HG03521 (cell line): ENCODE data around the gene SLC7A7.
"Not testable (repeated sequence)": the region's sequence is repeated elsewhere in the genome, so short reads cannot be mapped to it uniquely, and the experiment has no call there.

Source experiments
- ATAC-seq: cut with Tn5 transposase; IDR thresholded peaks from one replicate; pipeline ENCODE4 v1.9.1; 2021; ENCODE audit warnings: mild to moderate bottlenecking, moderate library complexity; ENCODE audit not compliant: unreplicated experiment

SLC7A7 gene

DNA sequence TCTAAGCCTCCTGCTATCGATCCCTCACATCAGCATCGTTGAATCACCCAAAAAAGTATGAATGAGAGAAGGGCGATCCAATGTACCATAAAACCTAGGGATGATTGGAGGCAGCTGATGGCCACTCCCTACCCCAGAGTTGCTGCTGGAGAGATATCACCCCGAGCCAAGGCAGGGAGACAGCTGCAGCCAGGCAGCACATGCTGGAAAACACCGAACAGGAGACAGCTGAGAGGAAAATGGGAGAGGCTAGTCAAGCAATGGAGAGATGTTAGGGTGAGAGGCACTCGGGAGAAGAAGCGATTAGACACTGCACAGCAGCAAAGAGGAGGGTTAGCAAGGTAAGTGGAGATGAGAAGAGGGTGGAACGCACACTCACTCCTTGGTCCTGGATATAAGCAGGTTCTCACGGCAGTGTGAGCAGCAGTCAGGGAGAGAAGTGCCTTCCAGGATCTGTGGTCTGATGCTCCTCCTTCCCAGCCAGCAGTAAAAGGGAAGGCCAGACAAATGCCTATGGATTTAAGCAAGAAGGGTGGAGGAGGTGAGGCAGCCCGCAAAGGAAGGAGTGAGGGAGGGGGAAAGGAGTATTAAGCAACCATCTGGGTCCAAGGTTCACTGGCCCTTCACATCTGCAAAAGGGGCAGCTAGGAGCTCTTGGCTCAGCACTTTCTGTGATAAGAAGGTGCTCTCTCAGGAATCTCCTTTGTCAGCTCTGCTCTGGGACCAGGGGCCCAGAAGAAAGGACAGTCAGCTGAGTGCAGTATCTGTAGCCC, at the start of gene SLC7A7:
Gene SLC7A7 (minus strand): TSS at position 495 of the 773 bp plus-strand sequence. CDS start 2,037 bp downstream, outside the sequence.
- ATAC-seq: no peak

DNA sequence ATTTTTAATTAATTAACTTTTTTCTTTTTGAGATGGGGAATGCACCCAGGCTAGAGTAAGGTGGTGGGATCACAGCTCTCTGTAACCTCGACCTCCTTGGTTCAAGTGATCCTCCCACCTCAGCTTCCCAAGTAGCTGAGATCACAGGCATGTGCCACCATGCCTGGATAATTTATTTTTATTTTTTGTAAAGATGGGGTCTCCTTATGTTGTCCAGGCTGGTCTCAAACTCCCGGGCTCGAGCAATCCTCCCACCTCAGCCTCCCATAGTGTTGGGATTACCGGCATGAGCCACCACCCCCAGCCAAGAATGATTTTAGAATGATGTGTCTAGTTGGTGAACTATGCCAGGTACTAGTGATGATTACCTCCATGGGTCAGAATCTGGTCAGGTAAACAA, 49.7 kb upstream of the SLC7A7 start:
- ATAC-seq: no peak

DNA sequence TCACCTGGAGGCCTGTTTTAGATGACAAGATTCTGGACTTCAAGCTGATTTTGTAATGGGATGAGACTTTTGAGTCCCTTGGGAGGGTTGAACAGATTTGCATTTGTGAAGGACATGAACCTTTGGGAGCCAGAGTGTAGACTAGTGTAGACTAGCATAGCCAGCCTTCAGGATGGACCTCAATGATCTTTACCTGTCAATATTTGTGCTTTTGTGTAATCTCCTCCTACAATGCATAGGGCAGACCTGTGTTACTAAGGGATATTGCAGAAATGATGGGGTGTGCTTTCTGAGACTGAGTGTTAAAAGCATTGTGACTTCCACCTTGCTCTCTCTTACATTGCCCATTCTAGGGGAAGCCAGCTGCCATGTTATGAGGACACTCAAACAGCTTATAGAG, 46.4 kb upstream of the SLC7A7 start:
- ATAC-seq: no peak

DNA sequence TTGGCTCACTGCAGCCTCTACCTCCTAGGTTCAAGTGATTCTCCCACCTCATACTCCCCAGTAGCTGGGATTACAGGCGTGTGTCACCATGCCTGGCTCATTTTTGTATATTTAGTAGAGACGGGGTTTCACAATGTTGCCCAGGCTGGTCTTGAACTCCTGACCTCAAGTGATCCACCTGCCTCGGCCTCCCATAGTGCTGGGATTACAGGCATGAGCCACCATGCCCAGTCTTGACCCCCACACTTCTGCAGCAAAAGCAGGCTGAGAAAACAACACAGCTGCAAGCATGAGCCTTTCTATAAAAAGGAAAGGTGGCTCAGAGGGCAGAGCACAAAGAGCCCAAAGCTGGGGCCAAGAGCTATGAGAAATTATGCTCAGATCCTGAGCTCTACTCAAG, 45.1 kb upstream of the SLC7A7 start:
- ATAC-seq: not testable (repeated sequence)

DNA sequence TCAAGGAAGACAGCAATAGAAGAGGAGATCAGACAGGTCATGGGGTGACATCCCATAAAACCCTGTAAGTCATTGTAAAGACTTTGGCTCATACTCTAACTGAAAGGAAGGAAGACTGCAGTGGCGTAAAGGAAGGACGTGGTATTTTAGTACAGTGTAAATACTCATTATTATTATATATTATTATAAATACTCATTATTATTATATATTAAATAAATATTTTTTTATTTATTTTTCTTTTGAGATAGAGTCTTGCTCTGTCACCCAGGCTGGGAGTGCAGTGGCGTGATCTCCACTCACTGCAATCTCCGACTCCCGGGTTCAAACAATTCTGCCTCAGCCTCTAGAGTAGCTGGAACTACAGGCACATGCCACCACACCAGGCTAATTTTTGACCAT, 41.2 kb upstream of the SLC7A7 start:
- no peak for ATAC-seq

DNA sequence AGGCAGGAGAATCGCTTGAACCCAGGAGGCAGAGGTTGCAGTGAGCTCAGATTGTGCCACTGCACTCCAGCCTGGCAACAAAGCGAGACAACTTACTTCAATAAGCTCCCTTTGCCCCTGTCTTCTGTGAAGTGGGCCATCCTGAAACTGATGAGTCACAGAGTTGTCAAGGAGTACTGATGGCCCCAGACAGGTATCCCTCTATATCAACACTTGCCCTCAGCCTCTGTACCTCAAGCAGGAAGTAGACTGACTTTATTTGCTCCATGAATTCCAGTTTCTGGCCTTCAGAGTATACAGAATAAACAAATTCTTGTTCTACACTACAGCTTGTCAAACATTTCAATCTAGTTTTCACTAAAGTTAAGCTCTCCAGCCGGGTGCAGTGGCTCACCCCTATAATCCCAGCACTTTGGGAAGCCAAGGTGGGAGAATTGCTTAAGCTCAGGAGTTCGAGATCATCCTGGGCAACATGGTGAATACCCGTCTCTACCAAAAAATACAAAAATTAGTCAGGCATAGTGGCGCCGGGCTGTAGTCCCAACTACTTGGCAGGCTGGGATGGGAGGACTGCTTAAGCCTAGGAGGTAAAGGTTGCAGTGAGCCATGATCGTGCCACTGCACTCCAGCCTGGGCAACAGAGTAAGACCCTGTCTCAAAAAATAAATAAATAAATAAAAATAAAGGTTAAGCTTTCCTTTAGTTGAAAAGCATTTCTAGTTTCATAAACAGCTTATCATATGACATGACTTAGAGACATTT, 39.9 kb upstream of the SLC7A7 start:
- ATAC-seq: no peak

DNA sequence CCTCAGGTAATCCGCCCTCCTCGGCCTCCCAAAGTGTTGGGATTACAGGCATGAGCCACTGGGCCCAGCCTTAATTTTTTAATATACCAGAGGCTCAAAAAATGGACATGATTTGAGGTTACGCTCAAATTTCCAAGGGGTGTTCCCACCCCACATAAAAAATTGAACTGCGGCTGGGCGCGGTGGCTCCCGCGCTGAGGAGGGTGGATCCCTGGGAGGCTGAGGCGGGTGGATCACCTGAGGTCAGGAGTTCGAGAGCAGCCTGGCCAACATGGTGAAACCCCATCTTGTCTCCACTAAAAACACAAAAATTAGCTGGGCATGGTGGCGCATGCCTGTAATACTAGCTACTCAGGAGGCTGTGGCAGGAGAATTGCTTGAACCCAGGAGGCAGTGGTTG, 39.1 kb upstream of the SLC7A7 start:
- not testable (repeated sequence) for ATAC-seq

DNA sequence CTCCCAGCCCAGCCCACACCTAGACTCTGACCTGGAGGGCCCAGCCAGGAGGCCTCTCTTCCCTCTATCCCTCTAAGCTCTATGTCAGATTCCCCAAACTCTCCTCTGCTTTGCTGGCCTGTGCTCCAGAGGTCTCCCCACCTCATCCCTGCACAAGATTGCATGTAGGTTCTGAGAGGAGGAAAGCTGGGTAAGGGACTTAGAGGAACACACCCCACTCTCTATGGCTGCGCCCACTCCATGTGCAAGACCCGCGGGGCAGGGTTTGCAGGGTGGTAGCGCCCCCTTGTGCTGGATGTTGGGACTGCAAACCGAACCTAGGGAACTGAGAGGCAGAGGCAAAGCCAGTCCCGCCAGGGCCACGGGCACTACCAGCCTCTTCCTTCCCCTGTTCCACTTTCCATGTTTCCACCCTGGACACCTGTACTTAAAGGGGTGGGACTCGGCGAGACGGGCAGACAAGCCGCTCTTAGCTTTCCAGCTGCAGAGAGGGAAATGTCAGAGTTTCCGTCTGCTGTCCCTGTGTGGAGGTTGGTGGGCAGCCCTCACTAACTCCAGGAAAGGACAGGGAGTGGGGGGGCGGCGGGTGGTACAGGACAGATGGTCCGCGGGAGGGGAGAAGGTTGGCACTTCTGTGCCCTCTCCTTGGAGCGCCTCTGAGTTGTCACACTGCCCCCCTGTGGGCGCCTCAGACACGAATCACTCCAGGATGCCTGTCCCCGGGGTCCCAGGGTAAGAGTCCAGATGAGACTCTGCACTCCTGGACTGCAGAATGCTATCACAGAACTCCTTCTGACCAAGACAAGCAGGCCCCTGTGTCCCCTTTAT, 37.9 kb upstream of the SLC7A7 start:
- peak; percentile 72 for ATAC-seq

DNA sequence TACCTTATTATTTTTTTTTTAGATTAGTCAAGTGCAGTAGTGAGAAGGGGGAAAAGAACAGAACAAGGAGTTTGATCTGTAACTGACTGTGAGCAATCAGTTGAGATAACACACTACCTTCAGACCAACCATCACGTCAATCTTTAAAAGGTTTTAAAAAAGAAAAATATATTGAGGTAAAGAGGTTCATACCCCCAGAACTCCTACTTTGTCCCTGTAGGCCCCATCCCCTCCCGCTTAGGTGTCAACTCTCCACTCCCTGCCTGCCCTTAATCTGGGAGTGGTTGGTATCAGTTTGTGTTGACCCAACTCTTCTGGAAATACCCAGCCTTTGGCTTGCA, 37.3 kb upstream of the SLC7A7 start:
- no peak for ATAC-seq

DNA sequence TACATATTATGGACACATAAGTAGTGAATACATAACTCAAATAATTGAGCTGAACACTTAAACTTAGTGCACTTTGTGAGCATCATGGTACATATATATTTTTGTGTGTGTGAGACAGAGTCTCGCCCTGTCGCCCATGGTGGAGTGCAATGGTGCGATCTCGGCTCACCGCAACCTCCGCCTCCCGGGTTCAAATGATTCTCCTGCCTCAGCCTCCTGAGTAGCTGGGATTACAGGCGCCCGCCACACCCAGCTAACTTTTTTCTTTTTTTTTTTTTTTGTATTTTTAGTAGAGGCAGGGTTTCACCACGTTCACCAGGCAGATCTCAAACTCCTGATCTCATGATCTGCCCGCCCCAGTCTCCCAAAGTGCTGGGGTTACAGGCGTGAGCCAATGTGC, 36.9 kb upstream of the SLC7A7 start:
- ATAC-seq: not testable (repeated sequence)

DNA sequence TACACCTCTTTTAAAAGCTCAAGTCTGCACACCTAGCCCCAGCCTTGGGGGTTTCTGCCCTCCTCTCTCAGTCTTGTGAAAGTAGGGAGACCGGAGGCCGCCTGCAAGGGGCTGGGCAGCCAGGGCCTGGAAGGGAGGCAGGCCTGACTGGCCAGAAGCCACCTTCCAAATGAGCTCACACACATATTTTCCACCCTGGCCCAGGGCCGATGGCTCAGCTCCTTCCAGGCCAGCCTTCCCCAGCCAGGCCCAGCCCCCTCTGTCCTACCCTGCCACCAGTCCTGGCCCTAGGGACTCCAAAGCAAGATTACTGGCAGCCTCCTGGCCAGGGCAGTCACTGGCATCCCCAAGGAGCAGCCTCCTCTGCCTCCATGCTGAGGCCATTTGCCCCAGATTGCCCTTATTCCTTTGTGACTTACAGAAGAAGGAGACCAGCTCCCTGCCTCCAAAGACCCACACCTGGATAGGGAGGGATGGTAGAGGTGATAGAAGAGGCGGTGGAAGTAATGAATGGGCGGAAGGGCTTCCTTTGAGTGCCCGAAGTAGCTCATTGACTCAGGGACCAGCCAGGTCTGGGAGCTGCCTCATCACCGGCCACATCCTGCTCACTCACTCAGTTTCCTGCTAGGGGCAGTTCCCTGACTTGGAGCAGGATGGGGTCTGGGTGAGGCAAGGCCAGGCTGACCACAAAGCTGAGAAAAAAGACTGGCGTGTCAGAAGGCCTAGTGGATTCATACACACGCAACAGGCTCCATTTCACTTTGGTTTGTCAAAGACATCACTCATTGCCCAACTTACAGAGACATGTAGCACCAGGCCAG, 35.9 kb upstream of the SLC7A7 start:
- no peak for ATAC-seq

DNA sequence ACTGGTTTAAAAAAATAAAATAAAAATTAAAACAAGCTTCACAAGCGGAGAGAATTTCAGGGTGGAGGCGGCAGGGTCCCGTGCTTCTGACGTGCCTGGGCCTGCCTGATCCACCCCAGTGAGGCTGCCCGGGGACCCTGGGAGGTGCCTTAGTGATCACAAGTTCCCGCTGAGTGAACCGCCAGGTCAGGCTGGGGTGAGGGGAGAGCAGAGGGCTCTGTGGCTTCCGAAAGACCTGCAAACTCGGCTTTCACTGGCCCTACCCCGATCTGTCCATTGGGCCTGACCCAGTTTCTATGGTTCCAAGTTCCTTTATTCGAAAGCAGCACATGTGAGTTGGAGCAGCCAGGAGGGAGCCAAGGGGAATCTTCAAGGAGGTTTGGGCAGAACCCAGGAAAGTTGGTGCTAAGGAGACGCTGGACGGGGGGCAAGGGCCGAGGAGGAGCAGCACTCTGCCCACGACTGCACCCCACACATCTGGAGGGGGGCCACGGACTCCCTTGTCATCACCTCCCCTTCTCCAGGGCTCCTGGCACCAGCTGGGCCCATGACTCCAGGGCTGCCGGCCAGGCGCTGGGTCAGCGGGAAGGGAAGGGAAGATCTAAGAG, 34.1 kb upstream of the SLC7A7 start:
- ATAC-seq: no peak

DNA sequence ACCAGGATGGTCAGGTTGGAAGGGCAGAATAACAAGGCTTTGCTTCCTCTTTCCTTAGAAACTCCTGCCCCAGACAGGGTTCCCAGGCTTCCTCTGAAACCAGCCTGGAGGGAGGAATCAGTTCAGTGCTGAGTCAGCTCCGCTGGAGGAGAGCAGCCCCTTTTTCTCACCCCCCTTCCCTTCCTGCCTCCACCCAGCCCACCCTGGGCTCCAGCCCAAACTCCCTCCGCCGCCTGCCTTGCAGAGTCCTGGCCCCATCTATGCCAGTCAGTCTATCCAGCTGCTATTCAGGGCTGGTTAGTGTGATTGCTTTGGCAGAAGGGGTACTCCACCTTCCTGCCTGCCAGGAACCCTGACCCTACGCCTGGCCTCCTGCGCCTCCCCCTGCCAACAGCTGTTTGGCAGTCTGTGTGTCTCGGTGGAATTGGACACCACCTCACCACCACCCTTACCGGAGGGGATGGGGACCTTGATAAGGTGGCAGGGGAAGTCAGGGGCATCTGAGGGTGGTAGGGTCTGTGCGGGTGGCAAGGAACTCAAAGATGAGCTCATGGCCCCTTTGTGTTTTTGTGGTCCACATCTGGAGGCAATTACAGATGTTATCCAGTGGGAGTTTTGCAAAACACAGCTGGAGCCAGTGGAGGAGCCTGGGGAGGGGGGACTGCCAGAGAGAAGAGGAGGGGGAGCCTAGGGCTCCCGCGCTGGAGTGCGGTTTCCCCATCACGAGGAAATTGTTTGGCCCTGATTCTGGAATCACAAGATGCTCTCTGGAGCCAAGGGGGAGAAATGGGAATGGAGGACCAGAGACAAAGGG, 33.3 kb upstream of the SLC7A7 start:
- no peak for ATAC-seq

DNA sequence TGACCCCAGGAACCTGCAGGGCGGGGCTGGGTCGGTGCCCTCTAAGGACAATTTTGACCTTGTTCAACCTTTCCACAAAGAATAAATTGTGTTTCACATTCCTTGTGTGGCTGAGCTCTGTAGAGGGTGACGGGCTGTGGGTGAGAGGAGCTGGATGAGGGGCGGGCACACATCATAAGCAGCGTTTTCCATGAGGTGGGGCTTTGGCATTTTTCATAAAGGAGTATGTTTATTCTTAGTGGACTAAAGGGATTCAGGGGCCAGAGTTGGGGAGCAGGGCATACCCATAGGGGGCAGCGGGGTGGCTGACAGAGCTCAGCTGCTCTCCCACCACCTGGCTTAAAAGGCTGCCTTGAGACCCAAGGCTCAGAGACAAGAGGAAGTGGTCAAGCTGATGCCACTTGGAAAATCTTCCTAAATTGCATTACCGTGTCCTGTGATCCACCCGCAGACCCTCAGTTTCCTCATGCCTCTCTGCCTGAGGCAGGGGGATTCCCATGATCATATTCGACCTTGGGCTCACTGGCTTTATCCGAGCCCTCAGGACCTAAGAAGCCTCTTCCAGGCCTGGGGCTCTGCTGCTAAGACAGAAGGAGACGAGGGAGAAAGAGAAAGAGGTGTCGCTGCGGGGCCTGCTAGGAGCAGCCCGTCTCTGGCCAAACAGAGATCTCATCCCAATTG, 32.6 kb upstream of the SLC7A7 start:
- ATAC-seq: no peak

DNA sequence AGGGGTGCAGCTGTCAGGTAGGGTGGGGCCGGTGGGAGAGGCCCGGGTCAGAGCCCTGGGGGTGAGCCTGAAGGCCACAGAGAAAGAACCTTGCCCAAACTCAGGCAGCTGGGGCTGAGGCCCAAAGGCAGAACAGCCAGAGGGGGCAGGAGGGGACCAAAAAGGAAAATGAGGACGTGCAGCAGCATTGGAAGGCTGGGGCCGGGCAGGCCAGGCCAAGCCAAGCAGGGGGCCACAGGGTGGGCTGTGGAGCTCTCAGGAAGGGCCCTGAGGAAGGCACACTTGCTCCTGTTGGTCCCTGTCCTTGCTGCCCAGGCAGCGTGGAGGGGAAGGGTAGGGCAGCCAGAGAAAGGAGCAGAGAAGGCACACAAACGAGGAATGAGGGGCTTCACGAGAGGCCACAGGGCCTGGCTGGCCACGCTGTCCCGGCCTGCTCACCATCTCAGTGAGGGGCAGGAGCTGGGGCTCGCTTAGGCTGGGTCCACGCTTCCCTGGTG, 31.6 kb upstream of the SLC7A7 start:
- no peak for ATAC-seq

DNA sequence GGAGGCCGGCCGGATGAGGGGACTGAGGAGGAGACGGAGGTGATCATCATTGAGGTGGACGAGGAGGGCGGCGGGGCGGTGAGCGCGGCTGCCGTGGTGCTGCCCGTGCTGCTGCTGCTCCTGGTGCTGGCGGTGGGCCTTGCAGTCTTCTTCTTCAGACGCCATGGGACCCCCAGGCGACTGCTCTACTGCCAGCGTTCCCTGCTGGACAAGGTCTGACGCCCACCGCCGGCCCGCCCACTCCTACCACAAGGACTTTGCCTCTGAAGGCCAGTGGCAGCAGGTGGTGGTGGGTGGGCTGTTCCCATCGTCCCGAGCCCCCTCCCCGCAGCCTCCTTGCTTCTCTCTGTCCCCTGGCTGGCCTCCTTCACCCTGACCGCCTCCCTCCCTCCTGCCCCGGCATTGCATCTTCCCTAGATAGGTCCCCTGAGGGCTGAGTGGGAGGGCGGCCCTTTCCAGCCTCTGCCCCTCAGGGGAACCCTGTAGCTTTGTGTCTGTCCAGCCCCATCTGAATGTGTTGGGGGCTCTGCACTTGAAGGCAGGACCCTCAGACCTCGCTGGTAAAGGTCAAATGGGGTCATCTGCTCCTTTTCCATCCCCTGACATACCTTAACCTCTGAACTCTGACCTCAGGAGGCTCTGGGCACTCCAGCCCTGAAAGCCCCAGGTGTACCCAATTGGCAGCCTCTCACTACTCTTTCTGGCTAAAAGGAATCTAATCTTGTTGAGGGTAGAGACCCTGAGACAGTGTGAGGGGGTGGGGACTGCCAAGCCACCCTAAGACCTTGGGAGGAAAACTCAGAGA, 30.8 kb upstream of the SLC7A7 start:
- ATAC-seq: no peak

DNA sequence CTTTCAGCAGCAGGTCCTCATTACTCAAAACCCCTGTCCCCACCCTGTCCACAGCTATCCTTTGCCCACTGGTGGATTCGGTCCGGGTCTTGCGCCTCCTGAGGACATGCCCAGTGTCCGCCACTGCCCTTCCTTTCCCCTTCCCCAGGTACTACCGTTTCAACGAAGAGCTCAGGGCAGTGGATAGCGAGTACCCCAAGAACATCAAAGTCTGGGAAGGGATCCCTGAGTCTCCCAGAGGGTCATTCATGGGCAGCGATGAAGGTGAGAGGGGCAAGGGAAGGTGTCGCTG, 29.8 kb upstream of the SLC7A7 start:
- no peak for ATAC-seq
